Mucosa of rectum (tissue), 2 donors: ENCODE results near the gene FAM234B.
"Not testable (repeated sequence)": the region's sequence is repeated elsewhere in the genome, so short reads cannot be mapped to it uniquely, and the experiment has no call there.

ENCODE experiments used
- H3K27ac ChIP-seq, 2 donors: one replicate each; pipeline ENCODE4 v1.7.0; 2013; ENCODE audit warnings: inconsistent platforms in 2 of 2, low read depth in 2 of 2, low read length in 2 of 2
- H3K27me3 ChIP-seq, 2 donors: one replicate each; pipeline ENCODE4 v1.7.0; 2013; ENCODE audit warnings: low read length in 2 of 2; ENCODE audit not compliant: control insufficient read depth in 2 of 2, insufficient read depth in 2 of 2
- H3K36me3 ChIP-seq, 2 donors: one replicate each; pipeline ENCODE4 v1.7.0; 2013; ENCODE audit warnings: low read length in 2 of 2; ENCODE audit not compliant: control insufficient read depth in 2 of 2, insufficient read depth in 2 of 2
- H3K4me1 ChIP-seq, 2 donors: one replicate each; pipeline ENCODE4 v1.7.0; 2013; ENCODE audit warnings: low read length in 2 of 2, mild to moderate bottlenecking in 1 of 2; ENCODE audit not compliant: control insufficient read depth in 2 of 2, insufficient read depth in 2 of 2
- H3K4me3 ChIP-seq, 2 donors: one replicate each; pipeline ENCODE4 v1.7.0; 2013; ENCODE audit warnings: low read length in 2 of 2
- H3K9ac ChIP-seq, 2 donors: one replicate each; pipeline ENCODE4 v1.7.0; 2013; ENCODE audit warnings: low read length in 2 of 2, low read depth in 1 of 2, mild to moderate bottlenecking in 1 of 2
- H3K9me3 ChIP-seq, 2 donors: one replicate each; pipeline ENCODE4 v1.7.0; 2013; ENCODE audit warnings: low read length in 2 of 2; ENCODE audit not compliant: control insufficient read depth in 2 of 2
- donor health status: healthy.
- donor health status: Normal muscosa, but diverticular disease.

Gene FAM234B

GRCh38 chr12:13073173-13073572 lies 29.0 kb downstream of the FAM234B start:
- no peaks in the 10 kb centered on the region for H3K9me3 ChIP-seq
- no peaks in the 10 kb centered on the region for H3K36me3 ChIP-seq
- no peak overlapping the region for H3K27ac ChIP-seq
- no peaks in the 10 kb centered on the region for H3K4me1 ChIP-seq
- no peak overlapping the region for H3K4me3 ChIP-seq
- no peak overlapping the region for H3K9ac ChIP-seq
- no peaks in the 10 kb centered on the region for H3K27me3 ChIP-seq

GRCh38 chr12:13074396-13075117 lies 30.4 kb downstream of the FAM234B start:
- no peaks in the 10 kb centered on the region for H3K27me3 ChIP-seq
- H3K9ac ChIP-seq = no peak overlapping the region
- no peak overlapping the region for H3K4me3 ChIP-seq
- no peaks in the 10 kb centered on the region for H3K4me1 ChIP-seq
- no peaks in the 10 kb centered on the region for H3K9me3 ChIP-seq
- no peaks in the 10 kb centered on the region for H3K36me3 ChIP-seq
- H3K27ac ChIP-seq = no peak overlapping the region

- Histone ChIP-seq H3K36me3 (no peaks in the 10 kb centered on the region), H3K27ac (no peak overlapping the region), H3K4me3 (no peak overlapping the region), H3K4me1 (no peaks in the 10 kb centered on the region), H3K9ac (no peak overlapping the region), H3K27me3 (no peaks in the 10 kb centered on the region), H3K9me3 (no peaks in the 10 kb centered on the region)
Observed at GRCh38 chr12:13075118-13075480, 30.9 kb downstream of the FAM234B start.

GRCh38 chr12:13075786-13076570 lies 31.8 kb downstream of the FAM234B start:
- Histone ChIP-seq H3K27me3 (no peaks in the 10 kb centered on the region), H3K27ac (no peak overlapping the region), H3K36me3 (no peaks in the 10 kb centered on the region), H3K9me3 (no peaks in the 10 kb centered on the region), H3K9ac (no peak overlapping the region), H3K4me3 (no peak overlapping the region), H3K4me1 (no peaks in the 10 kb centered on the region)

GRCh38 chr12:13079440-13079906 lies 35.3 kb downstream of the FAM234B start:
- no peaks in the 10 kb centered on the region for H3K4me1 ChIP-seq
- peaks cover 0 to 4% of the 10 kb centered on the region in 2 donors for H3K27me3 ChIP-seq
- H3K4me3 ChIP-seq = no peak overlapping the region
- no peak overlapping the region for H3K27ac ChIP-seq
- H3K9me3 ChIP-seq = no peaks in the 10 kb centered on the region
- no peak overlapping the region for H3K9ac ChIP-seq
- no peaks in the 10 kb centered on the region for H3K36me3 ChIP-seq

- Histone ChIP-seq H3K9me3 (no peaks in the 10 kb centered on the region), H3K4me1 (no peaks in the 10 kb centered on the region), H3K9ac (no peak overlapping the region), H3K27ac (no peak overlapping the region), H3K36me3 (no peaks in the 10 kb centered on the region), H3K27me3 (peaks cover 0 to 8% of the 10 kb centered on the region in 2 donors), H3K4me3 (no peak overlapping the region)
Observed at GRCh38 chr12:13080266-13080665, 36.1 kb downstream of the FAM234B start.

- Histone ChIP-seq H3K9me3 (no peaks in the 10 kb centered on the region), H3K4me1 (no peaks in the 10 kb centered on the region), H3K27ac (no peak overlapping the region), H3K4me3 (no peak overlapping the region), H3K36me3 (no peaks in the 10 kb centered on the region), H3K27me3 (peaks cover 4 to 15% of the 10 kb centered on the region in 2 donors), H3K9ac (no peak overlapping the region)
Observed at GRCh38 chr12:13082861-13083260, 38.7 kb downstream of the FAM234B start.

GRCh38 chr12:13083638-13084037 lies 39.5 kb downstream of the FAM234B start:
- H3K27me3 ChIP-seq = peaks cover 4 to 15% of the 10 kb centered on the region in 2 donors
- H3K9me3 ChIP-seq, H3K27ac ChIP-seq, H3K36me3 ChIP-seq, H3K4me3 ChIP-seq, H3K9ac ChIP-seq, H3K4me1 ChIP-seq: not testable (repeated sequence)

GRCh38 chr12:13084898-13085640 lies 40.9 kb downstream of the FAM234B start:
- Histone ChIP-seq H3K4me1 (peaks cover 0 to 1% of the 10 kb centered on the region in 2 donors), H3K9me3 (no peaks in the 10 kb centered on the region), H3K27me3 (peaks cover 4 to 15% of the 10 kb centered on the region in 2 donors), H3K9ac (no peak overlapping the region), H3K4me3 (no peak overlapping the region), H3K27ac (no peak overlapping the region), H3K36me3 (no peaks in the 10 kb centered on the region)
